NCI-H1105 (cell line): ENCODE data around the gene PIEZO2.
"Not testable (repeated sequence)": the region's sequence is repeated elsewhere in the genome, so short reads cannot be mapped to it uniquely, and the experiment has no call there.

ENCODE experiments used
- DNase-seq: peaks from one replicate; lab custom pipeline; 2025; lab: John Stamatoyannopoulos, UW

Gene PIEZO2

DNA sequence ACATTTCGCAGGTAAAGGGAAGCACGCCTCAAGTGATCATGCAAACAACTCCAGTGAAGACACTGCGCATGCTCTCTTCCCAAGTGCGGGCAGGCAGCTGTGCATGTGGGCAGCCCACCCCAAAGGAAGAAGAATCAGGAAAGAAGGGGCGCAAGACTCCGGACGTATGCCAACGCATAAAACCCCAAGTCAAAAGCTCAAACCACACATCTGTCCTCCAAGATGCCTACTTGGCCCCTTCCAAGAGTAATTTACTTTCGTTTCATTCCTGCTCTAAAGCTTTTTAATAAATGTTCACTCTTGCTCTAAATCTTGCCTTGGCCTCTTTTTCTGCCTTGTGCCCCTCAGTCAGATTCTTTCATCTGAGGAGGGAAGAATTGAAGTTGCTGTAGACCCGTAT is 254.9 kb downstream of the PIEZO2 start:
- DNase-seq, result no peak

DNA sequence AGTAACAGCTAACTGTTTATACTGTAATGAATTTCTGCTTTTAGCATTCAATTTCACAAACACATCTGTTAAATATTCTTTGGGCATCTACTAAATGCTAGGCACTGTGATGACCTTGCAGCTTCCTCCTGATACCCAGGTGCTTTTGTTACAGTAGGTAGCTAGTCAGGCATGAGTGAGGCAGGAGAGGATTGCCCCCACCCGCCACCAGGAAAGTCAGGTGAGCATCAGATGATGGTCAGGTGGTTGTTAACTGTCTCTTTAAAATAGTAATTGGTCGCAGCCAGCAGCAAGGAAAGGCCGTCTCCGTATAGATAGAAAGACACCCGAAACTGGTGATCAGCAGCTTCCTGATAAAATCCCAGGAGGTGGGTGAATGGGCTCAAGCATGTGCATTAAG is 255.6 kb downstream of the PIEZO2 start:
- no peak for DNase-seq

DNA sequence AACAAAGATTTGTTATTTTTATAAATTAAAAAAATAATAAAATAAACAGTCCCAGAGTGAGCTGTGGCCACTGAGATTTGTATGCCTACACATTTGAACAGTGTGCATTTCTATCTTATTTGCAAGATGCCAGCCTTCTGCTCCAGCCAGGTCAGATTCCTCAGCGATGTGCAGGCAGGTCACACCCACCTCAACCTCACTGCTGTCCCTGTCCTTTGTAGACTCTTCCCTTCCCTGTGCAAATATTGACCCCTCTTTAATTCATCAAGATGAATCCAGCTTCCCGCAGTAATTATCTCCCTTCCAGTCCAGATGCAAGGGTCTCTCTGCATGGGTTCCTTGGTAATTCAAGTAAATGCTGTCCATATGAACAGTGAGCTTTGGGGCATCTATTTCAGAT is 256.2 kb downstream of the PIEZO2 start:
- no peak for DNase-seq

DNA sequence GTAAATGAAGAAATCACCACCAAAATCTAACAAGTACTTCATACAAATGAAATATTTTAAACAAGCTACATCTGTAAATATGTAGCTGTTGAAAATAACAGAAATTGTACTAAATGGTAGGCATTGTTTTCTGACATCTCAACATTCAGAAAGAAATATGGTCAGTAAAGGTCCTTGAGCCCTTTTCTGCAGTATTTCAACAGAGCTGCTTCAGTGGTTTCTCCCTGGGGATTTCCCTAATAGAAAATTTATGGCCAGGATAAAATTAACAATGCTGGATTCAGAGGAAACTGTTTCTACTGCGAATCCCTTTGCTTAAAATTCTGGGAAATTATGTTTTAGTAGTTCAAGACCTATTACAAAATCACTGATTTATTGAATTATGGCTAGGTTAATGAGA is 256.6 kb downstream of the PIEZO2 start:
- no peak for DNase-seq

DNA sequence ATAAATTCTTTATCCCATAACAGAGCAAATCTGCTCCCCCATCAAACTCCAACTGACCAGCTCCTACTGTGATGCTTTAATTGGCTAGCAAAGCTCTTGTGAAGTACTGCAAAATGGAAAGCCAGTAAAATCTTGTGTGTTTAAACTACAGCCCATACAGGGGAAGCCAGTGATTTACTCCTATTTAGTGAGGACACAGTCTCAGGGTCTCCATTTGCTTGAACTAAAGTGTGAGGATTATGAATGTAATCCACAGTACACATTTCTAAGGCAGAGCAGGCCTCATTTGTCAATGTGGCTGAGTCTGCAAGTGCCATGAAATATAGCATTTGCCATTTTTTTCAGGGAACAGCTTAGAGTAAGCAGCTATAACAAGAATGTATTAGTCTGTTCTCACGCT is 259.3 kb downstream of the PIEZO2 start:
- DNase-seq, result no peak

DNA sequence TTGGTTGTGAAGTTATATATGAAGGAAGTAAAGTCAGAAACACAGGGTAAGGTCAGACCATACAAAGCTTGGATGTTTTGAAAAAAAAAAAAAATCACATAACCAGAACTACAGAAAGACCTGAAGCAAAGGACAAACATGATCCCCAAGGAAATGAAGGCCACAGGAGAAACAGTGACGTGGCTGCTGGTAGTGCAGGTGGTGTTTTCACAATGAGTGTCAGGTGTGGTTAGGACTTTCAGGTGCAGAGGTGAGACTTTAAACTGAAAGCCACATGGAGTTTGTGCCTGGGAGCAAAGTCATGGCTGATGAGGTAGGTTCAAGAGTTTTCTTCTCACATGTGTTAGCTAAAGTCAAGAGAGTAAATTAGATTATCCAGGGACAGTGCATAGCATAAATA is 270.7 kb downstream of the PIEZO2 start:
- DNase-seq, result no peak

DNA sequence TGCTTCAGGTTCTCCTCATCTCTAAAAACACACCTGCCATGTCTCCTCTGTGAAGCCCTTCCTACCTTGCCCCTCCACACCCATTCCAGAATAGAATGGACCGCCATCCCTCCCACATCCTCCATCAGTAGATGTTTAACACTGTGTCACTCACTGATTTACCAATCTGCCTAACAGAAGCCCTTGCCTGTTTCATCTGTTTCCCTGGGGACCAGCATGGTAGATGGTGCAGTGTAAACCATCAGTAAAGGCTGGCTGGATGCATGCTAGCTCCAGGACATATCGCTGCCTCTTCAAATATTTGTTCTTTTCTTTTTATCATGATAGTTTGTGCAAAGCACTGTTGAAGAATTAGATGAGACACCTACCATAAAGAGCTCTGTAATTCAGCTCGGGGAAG is 271.4 kb downstream of the PIEZO2 start:
- no peak for DNase-seq

DNA sequence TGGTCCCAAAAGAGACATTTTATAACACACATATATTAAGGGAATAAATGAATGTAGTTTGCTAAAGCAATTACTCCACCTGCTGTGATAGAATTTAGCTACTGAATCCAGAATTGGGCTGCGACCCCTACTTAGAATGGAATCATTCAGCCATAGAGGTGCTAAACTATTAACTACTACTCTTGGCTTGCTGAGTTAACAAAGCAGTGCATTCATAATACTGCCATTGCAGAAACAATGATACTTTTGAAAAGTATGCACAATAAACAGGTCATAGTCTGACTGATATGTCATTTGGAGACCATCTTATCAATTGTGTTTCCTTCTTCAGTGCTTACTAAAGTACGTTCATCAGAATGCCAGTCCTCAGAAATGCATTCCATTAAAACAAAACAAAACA is 273.6 kb downstream of the PIEZO2 start:
- no peak for DNase-seq

DNA sequence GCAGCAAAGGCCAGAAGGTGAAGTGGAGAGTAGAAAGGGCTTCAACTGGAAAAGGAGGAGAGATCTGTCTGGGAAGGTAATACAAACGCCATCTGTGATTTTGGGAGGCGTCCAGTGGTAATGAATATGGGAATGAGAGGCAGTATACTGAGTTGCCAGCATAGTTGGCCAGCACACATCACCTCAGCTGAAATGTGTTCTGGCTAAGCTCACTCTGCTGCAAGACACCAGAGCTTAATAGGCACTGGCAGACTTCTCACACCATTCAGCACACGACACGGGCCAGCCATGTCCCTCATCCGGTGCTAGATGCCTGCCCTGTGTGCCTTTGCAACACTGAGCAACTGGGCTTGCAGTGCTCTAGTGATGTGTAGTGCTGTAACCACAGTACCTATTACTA is 277.1 kb downstream of the PIEZO2 start:
- no peak for DNase-seq

DNA sequence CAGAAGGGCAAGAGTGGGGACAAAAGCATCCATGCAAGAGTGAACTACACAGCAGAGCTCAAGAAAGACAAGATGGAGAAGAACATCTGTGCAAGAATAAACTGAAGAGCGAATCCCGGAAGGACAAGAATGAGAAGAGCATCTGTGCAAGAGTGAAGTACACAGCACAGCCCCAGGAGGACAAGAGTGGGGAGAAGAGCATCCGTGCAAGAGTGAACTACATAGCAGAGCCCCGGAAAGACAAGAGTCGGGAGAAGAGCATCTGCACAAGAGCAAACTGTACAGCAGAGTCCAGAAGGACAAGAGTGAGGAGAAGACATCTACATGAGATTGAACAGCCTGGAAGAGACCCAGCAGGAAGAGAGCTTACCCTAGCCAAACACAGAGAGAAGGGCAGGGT is 284.6 kb downstream of the PIEZO2 start:
- no peak for DNase-seq

DNA sequence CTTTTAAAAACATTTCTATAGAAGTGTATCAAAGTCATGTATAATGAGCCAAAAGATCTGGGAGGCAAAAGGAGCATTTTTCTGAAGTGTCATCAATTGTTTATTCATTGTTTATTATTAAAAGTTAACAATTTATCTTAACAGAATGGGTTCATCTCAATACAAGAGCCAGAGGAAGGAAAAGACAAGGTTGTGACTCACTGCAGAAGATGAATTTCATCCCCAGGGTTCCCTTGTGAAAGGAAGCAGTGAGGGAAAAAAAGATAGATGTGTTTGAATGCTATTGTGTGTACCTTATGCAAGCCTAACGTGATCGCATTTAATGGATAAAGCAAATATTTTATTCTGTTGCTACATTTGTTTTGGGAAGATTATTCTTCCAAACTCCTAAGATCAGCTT is 286.3 kb downstream of the PIEZO2 start:
- DNase-seq, result no peak

DNA sequence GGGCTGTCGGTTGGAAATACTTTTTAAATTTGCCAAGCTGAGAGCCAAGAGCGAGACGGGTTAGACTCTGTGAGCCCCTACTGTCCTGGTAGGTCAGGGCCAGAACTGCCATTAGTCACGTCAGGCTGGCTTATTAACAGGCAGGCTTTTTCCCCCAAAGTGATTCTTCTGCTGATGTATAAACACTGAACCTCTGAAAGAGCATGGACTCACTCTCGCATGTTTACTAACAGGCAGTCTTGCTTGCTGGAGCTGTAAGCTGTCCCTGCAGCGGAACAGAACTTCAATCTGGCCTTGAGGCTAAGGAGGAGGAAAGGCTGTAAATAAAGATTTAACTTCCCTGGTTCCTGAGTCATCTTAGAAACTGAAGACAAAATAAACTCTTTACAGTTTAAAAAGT is 288.4 kb downstream of the PIEZO2 start:
- no peak for DNase-seq

DNA sequence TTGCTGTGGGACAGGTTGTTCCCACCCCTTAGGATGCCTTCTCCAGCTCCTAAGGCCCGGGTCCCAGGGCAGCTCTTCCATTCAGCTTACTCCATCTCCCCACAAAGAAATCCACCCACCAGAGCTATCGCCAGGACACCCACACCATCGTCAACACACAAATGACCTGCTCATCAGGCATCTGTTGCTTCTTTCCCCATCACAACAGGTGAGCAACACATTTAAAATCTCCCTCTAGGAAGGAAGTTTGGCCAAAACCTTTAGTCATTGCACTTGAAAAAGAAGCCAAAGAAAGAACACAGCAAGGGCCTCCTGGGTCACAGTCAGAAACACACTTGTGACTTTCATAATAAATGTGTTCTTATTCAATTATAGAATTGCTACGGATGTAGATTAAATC is 289.0 kb downstream of the PIEZO2 start:
- DNase-seq, result no peak

DNA sequence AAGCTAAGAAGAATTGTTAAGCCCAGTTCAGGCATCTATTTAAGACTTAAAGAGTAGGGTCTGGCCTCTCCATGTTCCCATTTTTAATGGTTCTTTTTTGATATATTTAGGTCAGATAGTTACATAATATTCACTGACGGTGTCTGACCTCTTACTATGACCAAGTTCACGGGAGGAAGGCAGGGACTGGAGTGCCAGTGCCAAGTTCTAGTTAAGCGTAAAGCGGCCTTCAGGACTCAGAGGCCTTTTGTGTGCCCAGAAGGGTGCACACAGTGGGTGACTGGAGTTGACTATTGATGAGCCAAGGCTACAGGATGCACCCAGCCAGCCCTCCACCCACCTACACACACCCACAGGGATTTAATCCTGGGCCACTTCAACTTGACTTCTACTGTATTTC is 290.9 kb downstream of the PIEZO2 start:
- DNase-seq, result no peak

DNA sequence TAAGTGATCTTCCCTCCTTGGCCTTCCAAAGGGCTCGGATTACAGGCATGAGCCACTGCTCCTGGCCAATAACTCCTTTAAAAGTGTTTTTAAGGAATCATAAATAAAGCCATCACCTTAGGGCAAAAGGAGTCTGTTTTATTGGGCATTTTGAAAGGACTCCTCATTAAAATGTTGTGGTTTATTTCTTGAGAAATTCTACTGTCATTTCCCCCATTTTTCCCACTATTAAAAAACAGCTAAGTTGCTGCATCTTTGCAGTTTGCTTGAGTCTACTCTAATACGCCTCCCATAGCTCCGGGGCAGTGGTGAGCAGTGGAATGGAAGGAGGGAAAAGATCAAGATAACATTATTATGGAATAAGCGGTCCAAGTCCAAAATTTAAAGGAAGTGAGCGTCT is 293.2 kb downstream of the PIEZO2 start:
- DNase-seq, result no peak

DNA sequence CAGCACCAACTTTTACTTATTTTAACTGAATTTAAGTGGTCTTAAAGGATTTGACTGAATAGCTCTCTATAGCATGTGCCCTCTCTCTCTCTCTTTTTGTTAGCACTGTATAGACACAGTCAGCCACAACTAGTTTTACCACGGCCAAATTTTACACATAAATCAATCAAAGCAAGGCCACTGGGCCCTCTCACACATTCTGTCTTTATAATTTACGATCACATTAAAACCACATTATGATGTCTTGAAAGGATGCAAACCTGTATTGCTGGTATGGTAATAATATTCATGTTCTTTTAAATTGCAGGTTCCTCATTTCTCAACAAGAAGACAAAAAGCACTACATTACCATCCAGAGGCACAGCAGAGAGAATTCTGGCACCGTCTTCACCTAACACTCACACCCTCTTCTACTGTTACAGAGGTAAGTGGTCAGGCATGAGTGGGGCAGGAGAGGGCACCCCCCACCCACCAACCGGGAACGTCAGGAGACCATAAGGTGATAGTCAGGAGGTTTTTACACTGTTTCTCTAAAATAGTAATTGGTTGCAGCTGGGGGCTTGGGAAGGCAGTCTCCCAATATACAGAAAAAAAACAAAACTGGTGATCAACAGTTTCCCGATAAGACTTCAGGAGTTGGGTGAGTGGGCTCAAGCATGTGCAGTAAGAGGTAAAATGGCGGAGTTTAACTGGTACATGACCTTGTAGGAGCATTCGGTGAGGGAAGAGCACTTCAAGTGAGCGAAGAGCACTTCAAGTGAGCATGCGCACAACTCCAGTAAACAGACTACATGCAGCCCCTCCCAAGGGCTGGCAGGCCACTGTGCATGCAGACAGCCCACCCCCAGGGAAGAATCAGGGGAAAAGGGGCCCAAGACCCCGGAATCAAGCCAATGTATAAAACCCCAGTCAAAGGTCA is 296.7 kb downstream of the PIEZO2 start:
- DNase-seq, result no peak

DNA sequence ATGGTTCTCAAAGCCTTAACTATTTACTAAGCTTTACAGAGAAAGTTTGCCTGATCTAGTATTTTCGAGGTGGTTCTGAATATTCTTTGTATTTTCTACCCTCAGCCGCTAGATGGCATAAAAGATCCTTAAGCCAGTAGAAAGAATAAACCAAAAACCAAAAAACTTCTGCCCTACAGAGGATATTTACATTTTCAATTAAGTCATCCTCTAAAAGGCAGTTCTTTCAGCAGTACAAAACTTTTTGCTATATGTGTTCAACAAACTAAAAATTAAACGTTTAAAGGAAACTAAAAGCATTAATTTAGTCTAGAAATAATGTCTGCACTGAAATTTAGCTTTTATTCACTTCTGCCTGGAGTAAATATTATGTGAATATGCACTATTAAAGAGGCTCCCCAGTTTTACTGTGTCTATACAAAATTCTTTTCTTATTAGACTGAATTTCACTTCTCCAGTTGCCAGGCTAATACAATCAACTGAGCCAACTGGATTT is 297.5 kb downstream of the PIEZO2 start:
- no peak for DNase-seq

DNA sequence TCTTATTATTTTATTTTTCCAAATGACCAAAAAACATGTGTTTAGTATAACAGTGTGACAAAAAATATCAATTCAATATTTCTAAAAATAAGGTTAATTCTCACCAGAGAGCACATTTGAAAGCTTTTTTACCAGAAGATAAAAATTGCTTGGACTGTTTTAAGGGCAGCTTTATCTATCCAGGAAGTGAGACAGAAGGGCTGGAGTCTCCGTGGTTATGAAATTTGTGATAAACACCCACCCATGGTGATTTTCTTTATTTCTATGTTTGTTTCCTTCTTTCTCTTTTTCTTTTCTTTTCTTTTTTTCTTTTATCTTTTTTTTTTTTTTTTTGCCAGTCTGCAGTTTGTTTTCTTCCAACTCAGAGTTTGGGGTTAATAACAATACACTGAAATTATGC is 298.5 kb downstream of the PIEZO2 start:
- no peak for DNase-seq

DNA sequence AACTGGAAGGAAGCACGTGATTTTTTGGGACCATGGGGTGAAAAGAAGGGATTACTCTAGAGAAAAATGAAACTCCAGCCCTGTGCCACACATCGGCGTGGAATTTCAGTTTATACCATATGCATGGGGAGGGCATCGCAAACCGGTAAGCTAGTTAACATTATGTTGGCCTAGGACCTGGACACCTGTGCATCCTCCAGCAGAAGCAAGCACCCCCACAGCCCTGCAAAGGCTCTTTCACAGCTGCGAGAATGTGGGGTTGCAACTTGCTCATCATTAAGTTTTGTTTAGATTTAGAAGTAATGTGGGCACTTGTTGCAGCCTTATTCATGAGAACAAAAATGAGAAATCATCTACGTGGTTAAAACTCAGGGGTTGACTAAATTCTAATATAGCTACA is 299.2 kb downstream of the PIEZO2 start:
- no peak for DNase-seq

DNA sequence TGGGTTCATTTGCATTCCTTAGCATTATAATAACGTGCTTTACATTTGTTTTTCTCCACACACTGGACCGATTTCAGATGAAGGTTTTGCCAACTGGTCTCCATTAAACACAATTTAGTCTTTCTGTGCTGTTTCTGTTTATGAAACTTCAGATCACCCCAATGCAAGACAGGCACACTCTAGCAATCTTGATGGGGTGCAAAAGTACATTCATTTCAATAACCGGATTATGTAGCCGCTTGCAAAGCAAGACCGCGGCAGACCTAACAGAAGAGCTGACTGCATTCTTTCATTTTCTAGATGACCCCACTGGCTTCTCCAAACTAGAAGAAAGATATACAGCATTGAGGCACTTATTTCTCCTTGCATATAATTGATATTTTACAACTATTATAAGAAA is 301.5 kb downstream of the PIEZO2 start:
- DNase-seq, result no peak

DNA sequence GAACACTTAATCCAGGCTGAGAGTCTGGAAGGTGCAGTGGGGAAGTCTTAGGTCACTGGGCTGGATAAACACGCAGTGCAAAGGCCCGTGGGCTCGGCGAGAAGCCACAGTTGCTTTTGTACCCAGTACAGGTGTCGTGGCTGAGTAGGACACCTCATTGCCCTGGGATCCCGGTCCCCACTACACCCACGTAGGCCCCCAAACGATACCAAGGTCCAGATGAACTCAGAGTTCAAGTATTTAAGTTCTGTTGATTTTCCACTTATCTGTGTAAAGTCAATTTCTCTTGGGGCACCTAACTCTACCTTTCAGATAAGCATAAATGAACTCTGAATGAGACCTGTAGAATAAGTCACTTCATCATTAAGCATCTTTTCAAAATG is 302.0 kb downstream of the PIEZO2 start:
- no peak for DNase-seq

DNA sequence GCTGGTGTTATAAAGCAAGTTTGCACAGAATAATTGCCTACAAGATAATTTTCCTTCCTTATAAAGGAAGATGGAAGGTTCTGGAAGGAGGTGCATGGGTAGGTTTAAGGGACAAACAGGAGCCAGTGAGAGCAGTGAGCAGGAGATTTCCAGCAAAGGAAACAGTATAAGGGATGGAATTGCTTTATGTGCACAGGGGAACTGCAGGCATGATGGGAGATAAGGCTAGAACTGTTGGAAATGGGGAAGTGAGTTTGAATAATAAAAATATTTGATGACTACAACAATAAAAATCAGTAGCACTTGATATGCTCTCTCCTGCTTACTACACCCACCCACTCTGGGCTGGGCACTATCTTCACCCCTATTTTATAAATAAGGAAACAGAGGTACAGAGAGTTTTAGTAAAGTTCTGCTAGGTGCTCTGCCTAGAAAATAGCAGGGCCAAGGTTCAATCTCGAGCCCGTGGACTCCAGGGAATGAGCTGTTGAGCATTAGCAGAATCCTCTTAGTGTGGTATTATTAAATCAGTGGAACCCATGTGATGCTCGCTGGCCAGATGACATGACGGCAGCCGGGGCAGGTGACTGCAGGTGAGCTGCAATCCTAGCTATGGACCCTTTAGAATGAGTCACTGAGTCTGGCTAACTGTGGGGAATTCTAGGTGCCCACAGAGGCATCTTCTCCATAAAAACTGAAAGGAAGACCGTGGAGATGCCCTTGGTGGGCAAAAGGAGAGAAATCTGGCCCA is 302.5 kb downstream of the PIEZO2 start:
- no peak for DNase-seq

DNA sequence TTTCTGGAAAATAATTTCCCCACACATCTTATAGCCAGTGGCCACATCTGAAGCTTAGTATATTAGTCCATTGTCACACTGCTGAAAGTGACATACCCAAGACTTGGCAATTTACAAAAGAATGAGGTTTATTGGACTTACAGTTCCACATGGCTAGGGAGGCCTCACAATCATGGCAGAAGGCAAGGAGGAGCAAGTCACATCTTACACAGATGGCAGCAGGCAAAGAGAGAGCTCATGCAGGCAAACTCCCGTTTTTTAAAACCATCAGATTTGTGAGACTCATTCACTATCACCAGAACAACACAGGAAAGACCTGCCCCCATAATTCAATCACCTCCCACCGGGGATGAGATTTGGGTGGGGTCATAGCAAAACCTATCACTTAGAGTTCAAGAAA is 303.3 kb downstream of the PIEZO2 start:
- not testable (repeated sequence) for DNase-seq
